Activated CD4-positive, CD25-positive, alpha-beta regulatory T cell (primary cell): Measurements from ENCODE around the gene NOS1AP.
"Not testable (repeated sequence)": the region's sequence is repeated elsewhere in the genome, so short reads cannot be mapped to it uniquely, and the experiment has no call there.

Experiments used
- DNase-seq, 4 experiments: peaks; one replicate each; lab custom pipeline; 2025; lab: John Stamatoyannopoulos, UW

NOS1AP gene

GRCh38 chr1:162336621-162337285 lies 267.3 kb downstream of the NOS1AP start:
- no peak for DNase-seq

DNA sequence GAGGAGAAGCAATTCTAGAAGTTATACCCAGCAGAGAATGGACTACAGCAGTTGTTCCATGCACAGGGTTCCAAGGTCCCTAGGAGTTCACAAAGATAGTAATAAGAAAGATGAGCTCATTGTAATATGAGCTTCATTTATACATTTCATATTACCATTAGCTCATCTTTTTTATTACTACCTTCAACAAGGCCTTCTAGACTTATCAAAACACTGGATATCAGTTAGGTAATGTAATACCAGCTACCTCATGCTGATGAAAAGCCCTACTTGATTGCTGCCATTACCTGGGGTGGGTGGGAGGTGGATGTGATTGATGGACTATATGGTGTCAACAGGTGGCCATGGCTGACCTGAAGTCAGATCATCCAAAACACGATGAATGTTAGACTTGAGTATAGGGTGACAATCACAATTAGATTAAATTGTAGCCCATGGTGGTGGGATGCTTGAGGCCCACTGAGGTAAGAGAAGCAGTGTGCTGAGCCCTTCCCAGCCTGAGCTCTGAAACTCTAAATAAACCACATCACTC lies 273.0 kb downstream of the NOS1AP start:
- no peak for DNase-seq

DNA sequence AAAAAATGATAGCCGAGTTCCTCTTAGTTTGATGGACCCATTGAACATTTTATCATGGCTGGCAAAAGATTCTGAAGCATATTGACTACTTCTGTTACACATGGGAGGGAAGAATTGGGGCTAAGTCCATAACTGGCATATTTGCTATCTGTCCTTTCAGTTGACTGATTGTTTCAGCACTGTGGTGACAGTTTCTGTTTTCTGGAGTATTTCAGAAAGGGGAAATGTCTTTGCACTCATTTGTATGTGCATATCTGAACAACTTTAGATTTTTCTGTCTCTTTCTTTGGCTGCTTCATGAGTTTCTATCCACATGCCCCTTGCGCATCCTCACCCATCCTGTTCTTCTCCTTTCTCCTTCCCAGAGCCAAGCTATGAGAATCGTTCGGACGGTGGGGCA lies 274.0 kb downstream of the NOS1AP start:
- DNase-seq = no peak

DNA sequence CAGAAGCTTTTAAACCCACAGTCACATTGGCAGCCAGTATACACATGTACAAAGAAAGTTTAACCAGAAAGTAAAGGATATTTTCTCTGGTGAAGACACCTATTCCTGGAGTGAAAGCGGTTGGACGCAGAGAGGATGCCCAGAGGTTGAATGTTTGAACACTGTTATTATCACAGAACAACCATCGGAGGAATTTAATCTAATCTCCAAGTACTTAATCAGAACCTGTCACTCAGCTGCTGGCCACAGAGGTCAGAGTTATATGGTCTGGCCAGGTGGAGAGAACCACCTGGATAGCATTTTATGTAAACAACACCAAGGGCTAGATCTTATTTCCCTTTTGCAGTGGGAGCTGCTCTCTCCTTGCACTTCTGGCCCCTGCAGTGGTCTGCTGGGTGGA lies 277.8 kb downstream of the NOS1AP start:
- no peak for DNase-seq

GRCh38 chr1:162349635-162350330 lies 280.3 kb downstream of the NOS1AP start:
- DNase-seq = no peak

DNA sequence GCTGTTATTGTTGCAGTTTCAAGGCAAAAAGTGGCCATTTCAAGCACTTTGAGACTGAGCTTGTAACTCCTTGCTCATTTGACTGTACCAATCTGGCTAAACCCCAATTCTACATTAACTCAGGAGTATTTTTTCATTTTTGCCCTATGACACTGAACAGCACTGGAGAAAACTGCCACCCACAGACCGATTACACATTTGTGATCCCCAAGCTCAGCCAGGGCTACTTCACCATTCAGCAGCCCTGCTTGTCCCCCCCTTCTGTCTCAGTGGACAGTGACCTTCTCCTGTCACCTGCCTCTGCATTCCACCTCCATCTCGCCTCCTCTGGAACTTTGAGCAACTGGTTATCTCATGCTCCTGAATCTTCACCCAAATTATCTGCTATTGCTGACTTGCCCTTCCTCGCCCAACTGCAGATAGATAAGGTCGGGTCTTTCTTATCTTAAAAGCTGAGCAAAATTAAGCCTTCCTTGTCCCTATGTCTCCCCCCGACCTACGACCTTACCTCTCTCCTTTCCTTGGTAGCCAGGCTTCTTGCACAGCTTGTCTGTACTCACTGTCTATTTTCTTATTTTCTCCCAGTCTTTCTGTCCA lies 281.9 kb downstream of the NOS1AP start:
- no peak for DNase-seq

DNA sequence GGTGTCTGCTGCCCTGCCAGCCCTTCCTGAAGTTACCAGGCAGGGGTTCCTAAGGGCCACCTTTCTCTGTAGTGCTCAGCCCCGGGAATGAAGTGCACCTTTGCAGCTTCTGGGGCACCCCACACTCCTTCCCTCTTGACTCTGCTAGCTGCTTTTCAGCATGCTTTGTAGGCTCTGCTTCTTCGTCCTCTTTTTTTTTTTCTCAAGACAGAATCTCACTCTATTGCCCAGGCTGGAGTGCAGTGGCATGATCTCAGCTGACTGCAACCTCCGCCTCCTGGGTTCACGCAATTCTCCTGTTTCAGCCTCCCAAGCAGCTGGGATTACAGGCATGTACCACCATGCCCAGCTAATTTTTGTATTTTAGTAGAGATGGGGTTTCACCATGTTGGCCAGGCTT lies 282.4 kb downstream of the NOS1AP start:
- DNase-seq = not testable (repeated sequence)

- DNase-seq = no peak
Measured at GRCh38 chr1:162353078-162353477, 283.6 kb downstream of the NOS1AP start.

DNA sequence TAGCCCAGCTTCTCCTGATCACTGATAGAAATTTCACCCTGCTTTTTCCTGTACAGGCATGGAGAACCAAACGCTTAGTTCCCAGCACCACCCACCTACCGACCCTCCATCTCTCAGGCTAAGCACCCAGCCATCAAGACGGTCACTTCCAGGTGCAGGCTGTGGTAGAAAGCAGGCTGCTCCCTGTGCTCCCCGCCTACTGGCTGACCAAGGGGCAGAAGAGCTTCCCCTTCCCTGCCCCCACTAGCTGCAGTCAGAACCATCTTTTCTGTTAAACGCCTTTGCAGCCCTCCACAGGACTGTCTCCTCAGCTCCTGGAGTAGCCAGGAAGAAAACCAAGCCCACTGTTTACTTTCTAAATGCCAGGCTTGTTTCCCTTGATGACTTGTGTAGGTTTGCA lies 284.2 kb downstream of the NOS1AP start:
- no peak for DNase-seq

DNA sequence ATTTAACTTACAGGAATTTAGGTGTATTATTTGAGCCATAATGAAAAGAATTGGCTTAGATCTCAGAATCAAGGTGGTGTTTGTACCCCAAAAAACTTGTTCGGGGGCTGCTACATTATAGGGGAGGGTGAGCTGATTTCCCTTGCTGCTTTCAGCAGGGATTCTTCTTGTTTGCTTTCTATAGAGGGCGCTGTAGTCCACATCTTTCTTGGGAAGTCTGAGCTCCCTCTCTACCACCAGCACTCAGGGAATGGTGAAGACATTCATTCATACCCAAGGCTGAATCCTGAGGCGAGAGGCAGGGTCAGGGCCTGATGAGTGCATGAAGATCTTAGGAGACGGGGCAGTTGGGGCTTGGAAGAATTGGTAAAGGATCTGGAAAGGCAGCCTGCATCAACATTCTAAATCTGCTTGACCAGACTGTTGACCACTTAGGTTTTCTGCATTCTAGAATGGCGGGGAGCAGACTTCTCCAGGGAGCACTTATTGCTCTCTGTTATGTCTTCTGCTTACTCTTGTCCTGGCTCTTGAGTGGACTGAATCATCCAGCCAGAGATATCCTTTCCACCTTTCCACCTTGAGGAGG lies 288.3 kb downstream of the NOS1AP start:
- no peak for DNase-seq

- DNase-seq = no peak
Measured at GRCh38 chr1:162358928-162359327, 289.4 kb downstream of the NOS1AP start.

GRCh38 chr1:162359523-162360236 lies 290.2 kb downstream of the NOS1AP start:
- DNase-seq = no peak

DNA sequence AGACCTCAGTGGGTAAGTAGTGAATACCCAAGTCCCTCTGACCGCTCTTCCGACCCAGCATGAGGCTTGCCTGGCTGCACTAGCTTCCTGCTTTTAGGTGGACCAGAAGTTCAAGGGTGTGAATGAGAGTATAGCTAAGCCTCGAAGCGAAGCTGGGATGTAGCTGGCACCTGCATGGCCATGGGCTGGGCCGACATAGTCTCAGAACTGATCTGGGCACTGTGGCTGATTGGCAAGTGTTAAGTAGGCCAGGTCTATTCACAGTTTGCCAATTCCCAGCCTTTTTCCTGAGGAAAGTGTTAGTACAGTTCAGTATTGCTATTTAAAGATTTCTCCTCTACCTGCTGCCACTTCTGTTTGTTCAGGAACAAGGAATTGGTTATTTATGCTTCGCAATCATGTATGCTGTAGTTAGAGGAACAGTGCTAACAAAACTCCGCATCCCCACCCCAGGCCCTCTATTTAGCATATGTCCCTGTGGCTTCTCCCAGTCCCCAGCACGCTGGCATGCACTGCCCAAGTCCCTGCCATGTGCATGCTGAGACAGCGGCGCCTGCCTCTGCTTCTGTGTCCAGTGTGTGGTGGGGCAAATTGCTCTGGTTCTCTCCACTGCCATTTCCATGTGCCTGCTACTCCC lies 290.9 kb downstream of the NOS1AP start:
- no peak for DNase-seq

- DNase-seq = no peak
Measured at GRCh38 chr1:162360874-162361260, 291.4 kb downstream of the NOS1AP start.

- DNase-seq = no peak
Measured at GRCh38 chr1:162361349-162361748, 291.9 kb downstream of the NOS1AP start.

DNA sequence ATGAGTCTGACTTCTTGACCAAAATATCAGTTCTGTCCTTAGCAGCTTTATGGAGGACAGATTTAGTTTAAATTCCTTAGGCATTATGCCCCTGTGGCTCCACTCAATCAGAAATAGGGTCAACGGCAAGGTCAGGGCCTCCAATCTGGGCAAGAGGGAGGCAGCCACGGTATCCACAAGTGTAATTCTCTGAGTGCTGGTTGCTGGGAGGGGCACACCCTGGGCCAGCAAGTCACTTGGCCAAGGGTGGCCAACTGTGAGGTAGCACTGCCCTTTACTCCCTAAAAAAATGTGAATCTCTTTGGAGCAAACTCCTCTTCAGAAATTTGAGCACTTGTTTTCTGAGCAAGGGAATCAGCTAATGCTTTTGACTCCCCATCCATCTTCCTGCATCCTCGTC lies 294.3 kb downstream of the NOS1AP start:
- DNase-seq = no peak

DNA sequence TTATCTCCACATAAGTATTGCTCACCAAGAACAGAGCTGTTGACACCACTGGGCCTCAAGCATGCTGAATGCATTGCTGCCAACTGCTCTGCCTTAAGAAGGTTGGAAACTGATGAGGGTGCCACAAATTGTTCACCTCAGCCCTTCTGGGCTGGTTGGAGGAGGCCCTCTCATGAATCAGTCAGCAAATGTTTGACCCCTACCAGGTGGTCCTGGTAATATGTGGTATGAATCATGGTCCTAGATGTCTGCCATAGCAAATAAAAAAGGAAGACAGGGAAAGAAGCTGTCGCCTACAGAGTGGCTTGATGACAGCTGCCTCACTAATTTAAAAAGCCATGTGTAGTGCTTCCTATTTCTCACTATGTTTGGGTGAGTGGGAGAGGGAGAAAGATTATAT lies 295.0 kb downstream of the NOS1AP start:
- no peak for DNase-seq

- DNase-seq = no peak
Measured at GRCh38 chr1:162365284-162366020, 296.0 kb downstream of the NOS1AP start.

DNA sequence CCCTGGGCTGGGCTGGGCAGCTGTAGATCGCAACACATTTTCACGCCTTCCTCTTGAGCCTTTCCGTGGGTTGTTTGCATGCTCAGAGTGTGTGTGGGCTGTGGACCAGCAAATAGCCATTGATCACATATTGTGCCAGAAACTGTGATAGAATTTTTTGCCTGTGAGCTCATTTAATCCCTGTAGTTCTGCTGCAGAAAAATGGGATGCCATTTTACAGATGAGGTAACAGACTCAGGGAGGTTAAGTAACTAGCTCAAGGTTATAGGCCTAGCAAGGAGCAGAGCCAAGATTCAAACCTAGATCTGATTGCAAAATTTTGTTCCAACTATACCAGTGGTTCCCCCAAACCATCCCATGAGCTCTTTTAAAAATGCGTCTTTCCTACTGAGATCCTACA lies 296.7 kb downstream of the NOS1AP start:
- no peak for DNase-seq

GRCh38 chr1:162366671-162367070 lies 297.2 kb downstream of the NOS1AP start:
- DNase-seq = no peak

- DNase-seq = no peak
Measured at GRCh38 chr1:162367073-162367472, 297.6 kb downstream of the NOS1AP start.
